Measurements from ENCODE around the gene CRELD1. TPM values are rescaled to one million over a fixed set of nuclear protein-coding genes. Genes with fewer than 3 reads are reported as not detected.

The CRELD1 gene
- polyA plus RNA-seq, 1 experiment: 29.5 TPM

- TF ChIP-seq, protein P1, sequence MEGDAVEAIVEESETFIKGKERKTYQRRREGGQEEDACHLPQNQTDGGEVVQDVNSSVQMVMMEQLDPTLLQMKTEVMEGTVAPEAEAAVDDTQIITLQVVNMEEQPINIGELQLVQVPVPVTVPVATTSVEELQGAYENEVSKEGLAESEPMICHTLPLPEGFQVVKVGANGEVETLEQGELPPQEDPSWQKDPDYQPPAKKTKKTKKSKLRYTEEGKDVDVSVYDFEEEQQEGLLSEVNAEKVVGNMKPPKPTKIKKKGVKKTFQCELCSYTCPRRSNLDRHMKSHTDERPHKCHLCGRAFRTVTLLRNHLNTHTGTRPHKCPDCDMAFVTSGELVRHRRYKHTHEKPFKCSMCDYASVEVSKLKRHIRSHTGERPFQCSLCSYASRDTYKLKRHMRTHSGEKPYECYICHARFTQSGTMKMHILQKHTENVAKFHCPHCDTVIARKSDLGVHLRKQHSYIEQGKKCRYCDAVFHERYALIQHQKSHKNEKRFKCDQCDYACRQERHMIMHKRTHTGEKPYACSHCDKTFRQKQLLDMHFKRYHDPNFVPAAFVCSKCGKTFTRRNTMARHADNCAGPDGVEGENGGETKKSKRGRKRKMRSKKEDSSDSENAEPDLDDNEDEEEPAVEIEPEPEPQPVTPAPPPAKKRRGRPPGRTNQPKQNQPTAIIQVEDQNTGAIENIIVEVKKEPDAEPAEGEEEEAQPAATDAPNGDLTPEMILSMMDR (IDR thresholded peaks at IDR 0.05; ENCODE audit: low read depth, low read length): no peak
- ChIA-PET POLR2A (interaction anchor here (0.6 to 0.7 kb wide), 2 partner anchors 127 to 178 kb away, joined by 7 to 12 read pairs; no protein-coding TSS in a partner anchor), CTCF (interaction anchor here (1.0 to 1.3 kb wide), 2 partner anchors 18 to 31 kb away, joined by 3 to 8 read pairs; partner anchors contain the start of gene CRELD1)
- peak overlapping the region; percentile 74 for H3K4me3 ChIP-seq (ENCODE audit: low read depth, low read length)
- no peak for DNase-seq (ENCODE audit: low read depth, low spot score)
- no peak overlapping the region for H3K27ac ChIP-seq (ENCODE audit: low read depth, low read length)
- no peaks in the 10 kb centered on the region for H3K27me3 ChIP-seq (ENCODE audit: control insufficient read depth, insufficient read depth, low read length)
- H3K9me3 ChIP-seq (ENCODE audit: control insufficient read depth, insufficient read depth, low read length): no peaks in the 10 kb centered on the region; the same call in 1 of the 2 replicates
Measured at GRCh38 chr3:9951126-9951525, 17.5 kb downstream of the CRELD1 start.

DNA sequence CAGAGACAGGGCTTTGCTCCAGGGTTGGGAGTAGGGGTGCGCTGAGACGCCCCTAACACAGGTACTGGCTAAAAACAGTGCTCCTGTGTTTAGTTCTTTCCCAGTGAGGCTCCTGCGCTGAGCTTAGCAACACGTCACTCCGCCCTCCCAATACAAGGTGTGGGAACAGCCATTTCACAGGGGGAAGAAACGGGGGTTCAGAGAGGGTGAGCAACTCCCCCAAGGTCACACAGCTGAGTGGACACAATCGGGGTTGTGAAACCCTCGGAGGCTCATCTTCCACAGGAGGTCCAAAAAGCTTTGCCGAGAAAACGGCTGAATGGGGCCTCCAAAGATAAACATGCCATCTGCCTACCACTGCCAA, 17.9 kb downstream of the CRELD1 start:
- ChIA-PET CTCF (interaction anchor here (1.0 to 1.3 kb wide), 2 partner anchors 19 to 31 kb away, joined by 3 to 8 read pairs; partner anchors contain the start of gene CRELD1), POLR2A (no interaction called here)
- Histone ChIP-seq H3K27me3 (ENCODE audit: control insufficient read depth, insufficient read depth, low read length) (no peaks in the 10 kb centered on the region), H3K27ac (ENCODE audit: low read depth, low read length) (no peak overlapping the region), H3K9me3 (ENCODE audit: control insufficient read depth, insufficient read depth, low read length) (no peaks in the 10 kb centered on the region), H3K4me3 (ENCODE audit: low read depth, low read length) (peak overlapping the region; percentile 74)
- TF ChIP-seq, protein P1 (IDR thresholded peaks at IDR 0.05; ENCODE audit: low read depth, low read length): no peak
- DNase-seq (ENCODE audit: low read depth, low spot score): no peak

GRCh38 chr3:9951962-9952805, 18.6 kb downstream of the CRELD1 start, which contains the start of gene PRRT3:
TSS of gene PRRT3 (minus strand) at chr3:9952408. CDS start at chr3:9950115, 2,293 bp downstream.
- CTCF ChIA-PET: interaction anchor here (1.3 kb wide), 1 partner anchor 20 kb away, joined by 8 read pairs; the partner anchor contains the start of gene CRELD1

GRCh38 chr3:9955067-9955502, 21.5 kb downstream of the CRELD1 start:
- TF ChIP-seq, protein P1 (IDR thresholded peaks at IDR 0.05; ENCODE audit: low read depth, low read length): no peak
- POLR2A ChIA-PET: interaction anchor here (0.5 kb wide), 1 partner anchor 656 kb away, joined by 4 read pairs; no protein-coding TSS in a partner anchor
- no peak overlapping the region for H3K4me3 ChIP-seq (ENCODE audit: low read depth, low read length)
- no peak overlapping the region for H3K27ac ChIP-seq (ENCODE audit: low read depth, low read length)
- no peaks in the 10 kb centered on the region for H3K27me3 ChIP-seq (ENCODE audit: control insufficient read depth, insufficient read depth, low read length)
- CTCF ChIA-PET: interaction anchor here (3.4 kb wide), 1 partner anchor 9 kb away, joined by 20 read pairs; no protein-coding TSS in a partner anchor
- no peak for DNase-seq (ENCODE audit: low read depth, low spot score)
- no peaks in the 10 kb centered on the region for H3K9me3 ChIP-seq (ENCODE audit: control insufficient read depth, insufficient read depth, low read length)

More at GRCh38 chr3:9951962-9952805, 18.6 kb downstream of the CRELD1 start, which contains the start of gene PRRT3:
- TF ChIP-seq, protein P1 (IDR thresholded peaks at IDR 0.05; ENCODE audit: low read depth, low read length): no peak
- H3K27ac ChIP-seq (ENCODE audit: low read depth, low read length): no peak within 1 kb of the TSS
- peak within 1 kb of the TSS; percentile 74 for H3K4me3 ChIP-seq (ENCODE audit: low read depth, low read length)
- POLR2A ChIA-PET: no interaction called here
- H3K27me3 ChIP-seq (ENCODE audit: control insufficient read depth, insufficient read depth, low read length): no peaks in the 10 kb centered on the region
- no peak for DNase-seq (ENCODE audit: low read depth, low spot score)
- no peaks in the 10 kb centered on the region for H3K9me3 ChIP-seq (ENCODE audit: control insufficient read depth, insufficient read depth, low read length)

Data from AG04450 (cell line).